ENCODE measurements around the gene BIRC2. TPM values are rescaled to one million over a fixed set of nuclear protein-coding genes. Genes with fewer than 3 reads are reported as not detected.

The BIRC2 gene
- total and polyA plus RNA-seq, 10 of the 15 experiments (the other 5 are each of a cell fraction or from before 2014, with no cell fraction given), result 13.8 to 75.8 (median 26.5) TPM

DNA sequence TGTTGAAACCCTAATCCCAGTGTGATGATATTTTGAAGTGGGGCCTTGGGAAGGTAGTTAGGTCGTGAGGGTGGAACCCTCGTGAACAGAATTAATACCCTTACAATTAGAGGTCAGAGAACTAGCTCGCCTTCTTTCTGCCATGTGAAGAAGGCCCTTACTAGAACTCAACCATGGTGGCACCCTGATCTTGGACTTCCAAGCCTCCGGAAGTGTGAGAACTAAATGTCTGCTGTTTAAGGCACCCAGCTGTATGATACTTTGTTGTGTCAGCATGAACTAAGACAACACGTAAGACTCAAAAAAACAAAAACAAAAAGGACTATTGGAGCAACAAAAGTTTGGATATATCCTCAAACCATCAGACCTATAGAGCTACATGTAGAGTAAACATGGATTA lies 53.6 kb downstream of the BIRC2 start:
- WGBS (ENCODE audit: insufficient coverage, insufficient replicate concordance, low lambda C conversion rate, missing lambda C conversion rate), result 95% methylated on average over 5 of the region's 5 CpGs
- BruUV-seq (replicated peaks), result no TSS peak
- POLR2A ChIA-PET, result interaction anchor here (0.9 kb wide), 1 partner anchor 79 kb away, joined by 3 read pairs; no protein-coding TSS in a partner anchor
- ATAC-seq, result no peak
- Histone ChIP-seq H3K79me2 (ENCODE audit: control insufficient read depth, insufficient read depth, low read length) (peaks cover 1% of the 10 kb centered on the region; the same call in 1 of the 2 replicates), H4K20me1 (ENCODE audit: control insufficient read depth, insufficient read depth) (no peaks in the 10 kb centered on the region), H3K4me2 (ENCODE audit: control insufficient read depth, insufficient read depth) (no peak overlapping the region), H3K36me3 (ENCODE audit: control insufficient read depth in 2 of 2, insufficient read depth in 2 of 2, low read length in 1 of 2) (peaks cover 0 to 29% of the 10 kb centered on the region in 2 experiments; a peak in 3 of 4 replicates), H3K4me3 (no peak overlapping the region), H3K9me3 (replicated peaks; ENCODE audit: control insufficient read depth, insufficient read depth, low read length) (no peaks in the 10 kb centered on the region), H3K4me1 (ENCODE audit: control insufficient read depth, insufficient read depth, low read length) (peaks cover 8% of the 10 kb centered on the region), H3K27ac (ENCODE audit: control insufficient read depth, insufficient read depth) (no peak overlapping the region), H3K27me3 (replicated peaks in 1 of 2; ENCODE audit: control insufficient read depth in 2 of 2, insufficient read depth in 2 of 2, low read length in 1 of 2) (no peaks in the 10 kb centered on the region), H3K9ac (ENCODE audit: control insufficient read depth, insufficient read depth, low read length) (no peak overlapping the region), H2AFZ (ENCODE audit: control insufficient read depth, low read depth, low read length) (no peak overlapping the region)
- in situ Hi-C loops (cut with MboI), result no loop called here
- CTCF ChIA-PET, result interaction anchor here (0.7 to 10.3 kb wide), 8 partner anchors 9 to 266 kb away, joined by 3 to 91 read pairs (median 4); no protein-coding TSS in a partner anchor
- intact Hi-C loops (cut with micrococcal nuclease; ENCODE audit: unreplicated experiment), result no loop called here
- SMC1A ChIA-PET (ENCODE audit: uncharacterized antibody, unreplicated experiment), result interaction anchor here (0.8 to 13.6 kb wide), 13 partner anchors 10 to 266 kb away, joined by 3 to 168 read pairs (median 5); no protein-coding TSS in a partner anchor
- RAD21 ChIA-PET (ENCODE audit: unreplicated experiment), result interaction anchor here (0.7 to 1.8 kb wide), 5 partner anchors 49 to 266 kb away, joined by 3 to 6 read pairs (median 3); no protein-coding TSS in a partner anchor
- FAIRE-seq, result no peak
- TF ChIP-seq EZH2 (IDR thresholded peaks at IDR 0.05; ENCODE audit: borderline replicate concordance, control insufficient read depth, low read depth, low read length) (no peak), TARDBP (IDR thresholded peaks at IDR 0.05; ENCODE audit: borderline replicate concordance) (no peak), HCFC1 (IDR thresholded peaks at IDR 0.05; ENCODE audit: low read length) (no peak), IKZF2 (IDR thresholded peaks at IDR 0.05) (no peak), TBL1XR1 (IDR thresholded peaks at IDR 0.05; ENCODE audit: low read depth, low read length) (no peak), NFXL1 (IDR thresholded peaks at IDR 0.05; ENCODE audit: borderline replicate concordance) (no peak), SUPT20H (IDR thresholded peaks at IDR 0.05; ENCODE audit: borderline replicate concordance, control insufficient read depth, low read depth, low read length) (no peak), SP1 (IDR thresholded peaks at IDR 0.05; ENCODE audit: low read depth, low read length) (no peak)
- TF ChIP-seq, protein P1, sequence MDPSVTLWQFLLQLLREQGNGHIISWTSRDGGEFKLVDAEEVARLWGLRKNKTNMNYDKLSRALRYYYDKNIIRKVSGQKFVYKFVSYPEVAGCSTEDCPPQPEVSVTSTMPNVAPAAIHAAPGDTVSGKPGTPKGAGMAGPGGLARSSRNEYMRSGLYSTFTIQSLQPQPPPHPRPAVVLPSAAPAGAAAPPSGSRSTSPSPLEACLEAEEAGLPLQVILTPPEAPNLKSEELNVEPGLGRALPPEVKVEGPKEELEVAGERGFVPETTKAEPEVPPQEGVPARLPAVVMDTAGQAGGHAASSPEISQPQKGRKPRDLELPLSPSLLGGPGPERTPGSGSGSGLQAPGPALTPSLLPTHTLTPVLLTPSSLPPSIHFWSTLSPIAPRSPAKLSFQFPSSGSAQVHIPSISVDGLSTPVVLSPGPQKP (IDR thresholded peaks at IDR 0.05; ENCODE audit: low read depth, low read length), result no peak
- no peak for DNase-seq (ENCODE audit: low read depth, low spot score)

Measured in GM12878 (cell line).